Measurements from ENCODE around the gene CDH16. TPM values are rescaled to one million over a fixed set of nuclear protein-coding genes. Genes with fewer than 3 reads are reported as not detected.
"Not testable (repeated sequence)": the region's sequence is repeated elsewhere in the genome, so short reads cannot be mapped to it uniquely, and the experiment has no call there.

Gene CDH16
- total RNA-seq, 2 experiments from 2014 or later: not detected

GRCh38 chr16:66898933-66899309, 19.8 kb downstream of the CDH16 start:
- CTCF ChIA-PET: no interaction called here
- no peak overlapping the region for H3K27ac Mint-ChIP-seq
- H3K9me3 Mint-ChIP-seq: no peaks in the 10 kb centered on the region
- no peaks in the 10 kb centered on the region for H3K36me3 Mint-ChIP-seq
- POLR2A ChIA-PET: no interaction called here
- no peaks in the 10 kb centered on the region for H3K4me1 Mint-ChIP-seq (ENCODE audit: low read depth)
- no peak overlapping the region for H3K4me3 Mint-ChIP-seq
- H3K27me3 Mint-ChIP-seq: no peaks in the 10 kb centered on the region
- intact Hi-C loops (cut with micrococcal nuclease): no loop called here
- DNase-seq: no peak

GRCh38 chr16:66898207-66898606, 20.5 kb downstream of the CDH16 start:
- no peak overlapping the region for H3K27ac Mint-ChIP-seq
- no peak overlapping the region for H3K4me3 Mint-ChIP-seq
- ChIA-PET CTCF (interaction anchor here (1.2 to 3.5 kb wide), 2 partner anchors 7 to 31 kb away, joined by 4 to 14 read pairs; no protein-coding TSS in a partner anchor), POLR2A (no interaction called here)
- intact Hi-C loops (cut with micrococcal nuclease): no loop called here
- peaks cover under 1% of the 10 kb centered on the region for H3K4me1 Mint-ChIP-seq (ENCODE audit: low read depth)
- no peaks in the 10 kb centered on the region for H3K27me3 Mint-ChIP-seq
- DNase-seq: no peak
- no peaks in the 10 kb centered on the region for H3K9me3 Mint-ChIP-seq
- peaks cover under 1% of the 10 kb centered on the region for H3K36me3 Mint-ChIP-seq

DNA sequence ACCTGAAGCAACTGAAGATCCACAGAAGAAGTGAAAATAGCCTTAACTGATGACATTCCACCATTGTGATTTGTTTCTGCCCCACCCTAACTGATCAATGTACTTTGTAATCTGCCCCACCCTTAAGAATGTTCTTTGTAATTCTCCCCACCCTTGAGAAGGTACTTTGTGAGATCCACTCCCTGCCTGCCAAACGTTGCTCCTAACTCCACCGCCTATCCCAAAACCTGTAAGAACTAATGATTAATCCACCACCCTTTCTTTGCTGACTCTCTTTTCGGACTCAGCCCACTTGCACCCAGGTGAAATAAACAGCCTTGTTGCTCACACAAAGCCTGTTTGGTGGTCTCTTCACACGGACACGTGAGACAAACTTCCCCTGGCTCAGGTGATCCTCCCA, 22.0 kb downstream of the CDH16 start:
- H3K36me3 Mint-ChIP-seq; intact Hi-C loops (cut with micrococcal nuclease); DNase-seq; H3K27ac Mint-ChIP-seq; H3K4me1 Mint-ChIP-seq (ENCODE audit: low read depth); H3K9me3 Mint-ChIP-seq; H3K27me3 Mint-ChIP-seq; H3K4me3 Mint-ChIP-seq: not testable (repeated sequence)
- CTCF ChIA-PET: interaction anchor here (2.7 to 4.4 kb wide), 4 partner anchors 8 to 36 kb away, joined by 10 to 33 read pairs (median 18); partner anchors contain the start of genes CIAO2B and RRAD
- POLR2A ChIA-PET: interaction anchor here (1.2 to 1.4 kb wide), 2 partner anchors 32 to 50 kb away, joined by 3 to 5 read pairs; no protein-coding TSS in a partner anchor

GRCh38 chr16:66895999-66896398, 22.7 kb downstream of the CDH16 start:
- Mint-ChIP-seq H3K4me3 (no peak overlapping the region), H3K27me3 (no peaks in the 10 kb centered on the region), H3K4me1 (ENCODE audit: low read depth) (peaks cover 8% of the 10 kb centered on the region), H3K27ac (no peak overlapping the region), H3K36me3 (peaks cover 2% of the 10 kb centered on the region), H3K9me3 (no peaks in the 10 kb centered on the region)
- intact Hi-C loops (cut with micrococcal nuclease): loop anchor here (2.0 kb wide), 2 partner anchors 33 to 51 kb away; no protein-coding TSS in a partner anchor
- DNase-seq: no peak
- ChIA-PET CTCF (interaction anchor here (1.0 to 4.4 kb wide), 10 partner anchors 9 to 140 kb away, joined by 3 to 33 read pairs (median 10); partner anchors contain the start of genes CES3, CIAO2B, NAE1 and RRAD), POLR2A (interaction anchor here (1.2 to 1.4 kb wide), 2 partner anchors 33 to 50 kb away, joined by 3 to 5 read pairs; no protein-coding TSS in a partner anchor)

DNA sequence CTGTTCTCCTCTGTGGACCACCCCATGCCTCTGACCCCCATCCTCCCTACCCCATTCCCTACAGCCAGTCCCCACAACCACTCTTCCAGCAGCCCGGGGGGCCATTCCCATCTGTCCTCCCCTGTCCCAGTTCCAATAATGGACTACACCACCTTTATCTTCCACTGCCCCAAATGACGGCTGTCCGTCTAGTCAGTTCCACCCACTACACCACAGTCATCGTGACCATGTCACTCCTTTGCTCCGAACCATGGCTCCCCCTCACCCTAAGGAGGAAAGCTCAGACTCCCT, 23.1 kb downstream of the CDH16 start:
- Mint-ChIP-seq H3K4me1 (ENCODE audit: low read depth) (peaks cover 8% of the 10 kb centered on the region), H3K27me3 (no peaks in the 10 kb centered on the region), H3K27ac (no peak overlapping the region), H3K9me3 (no peaks in the 10 kb centered on the region), H3K4me3 (no peak overlapping the region), H3K36me3 (peaks cover 2% of the 10 kb centered on the region)
- intact Hi-C loops (cut with micrococcal nuclease): loop anchor here (2.0 kb wide), 2 partner anchors 33 to 51 kb away; no protein-coding TSS in a partner anchor
- no peak for DNase-seq
- ChIA-PET POLR2A (interaction anchor here (1.2 to 1.4 kb wide), 2 partner anchors 33 to 51 kb away, joined by 3 to 5 read pairs; no protein-coding TSS in a partner anchor), CTCF (interaction anchor here (1.0 to 4.4 kb wide), 16 partner anchors 9 to 331 kb away, joined by 3 to 33 read pairs (median 6); partner anchors contain the start of genes CES3, CIAO2B, NAE1 and RRAD)

GRCh38 chr16:66894948-66895688, 23.6 kb downstream of the CDH16 start:
- Mint-ChIP-seq H3K36me3 (peaks cover 2% of the 10 kb centered on the region), H3K9me3 (no peaks in the 10 kb centered on the region), H3K27me3 (no peaks in the 10 kb centered on the region), H3K27ac (no peak overlapping the region), H3K4me1 (ENCODE audit: low read depth) (peaks cover 8% of the 10 kb centered on the region), H3K4me3 (no peak overlapping the region)
- intact Hi-C loops (cut with micrococcal nuclease): loop anchor here (2.0 kb wide), 2 partner anchors 34 to 52 kb away; no protein-coding TSS in a partner anchor
- CTCF ChIA-PET: interaction anchor here (0.8 to 4.4 kb wide), 20 partner anchors 9 to 332 kb away, joined by 3 to 33 read pairs (median 4); partner anchors contain the start of genes CES3, CIAO2B, NAE1 and RRAD
- DNase-seq: peak; percentile 75
- POLR2A ChIA-PET: interaction anchor here (0.6 to 1.4 kb wide), 3 partner anchors 34 to 51 kb away, joined by 3 to 5 read pairs (median 4); no protein-coding TSS in a partner anchor

DNA sequence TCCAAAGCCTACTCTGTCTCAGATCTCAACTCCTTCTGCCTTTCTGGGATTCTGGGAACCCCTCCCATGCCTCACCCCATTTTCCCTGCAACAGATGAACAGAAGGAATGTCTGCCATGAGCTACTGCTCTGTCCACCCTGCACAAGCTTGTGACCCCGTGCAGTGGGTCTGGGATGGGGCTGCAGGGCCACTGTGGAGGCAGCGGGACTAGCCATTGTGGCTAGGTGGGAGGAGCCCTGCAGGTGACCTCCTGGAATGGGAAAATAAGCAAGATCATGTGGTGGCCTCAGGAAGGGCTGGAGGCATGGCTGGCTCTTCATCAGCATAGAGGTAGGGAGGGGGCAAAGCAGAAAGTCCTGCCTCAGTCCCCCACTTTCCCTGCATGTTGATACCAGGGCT, 24.6 kb downstream of the CDH16 start:
- H3K36me3 Mint-ChIP-seq: peaks cover 6% of the 10 kb centered on the region
- no peak overlapping the region for H3K4me3 Mint-ChIP-seq

DNA sequence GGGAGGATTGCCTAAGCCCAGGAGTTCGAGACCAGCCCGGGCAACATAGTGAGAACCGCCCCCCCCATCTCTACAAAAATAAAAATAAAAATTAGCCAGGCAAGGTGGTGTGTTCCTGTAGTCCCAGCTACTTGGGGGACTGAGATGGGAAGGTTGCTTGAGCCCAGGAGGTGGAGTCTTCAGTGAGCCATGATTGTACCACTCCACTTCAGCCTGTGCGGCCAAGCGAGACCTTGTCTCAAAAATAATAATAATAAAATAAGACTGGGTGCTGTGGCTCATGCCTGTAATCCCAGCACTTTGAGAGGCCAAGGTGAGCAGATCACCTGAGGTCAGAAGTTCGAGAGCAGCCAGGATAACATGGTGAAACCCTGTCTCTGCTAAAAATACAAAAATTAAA, 26.9 kb downstream of the CDH16 start:
- H3K9me3 Mint-ChIP-seq: no peaks in the 10 kb centered on the region
- intact Hi-C loops (cut with micrococcal nuclease): no loop called here
- H3K27ac Mint-ChIP-seq: no peak overlapping the region
- CTCF ChIA-PET: interaction anchor here (1.4 to 2.9 kb wide), 3 partner anchors 11 to 24 kb away, joined by 5 to 15 read pairs (median 6); partner anchors contain the start of gene PDP2
- DNase-seq: no peak
- H3K27me3 Mint-ChIP-seq: no peaks in the 10 kb centered on the region
- H3K4me3 Mint-ChIP-seq: no peak overlapping the region
- H3K4me1 Mint-ChIP-seq (ENCODE audit: low read depth): peaks cover 29% of the 10 kb centered on the region
- POLR2A ChIA-PET: interaction anchor here (0.7 kb wide), 1 partner anchor 11 kb away, joined by 3 read pairs; no protein-coding TSS in a partner anchor
- peaks cover 19% of the 10 kb centered on the region for H3K36me3 Mint-ChIP-seq

More for the DNA sequence above, 24.6 kb downstream of the CDH16 start:
- H3K4me1 Mint-ChIP-seq (ENCODE audit: low read depth): peaks cover 10% of the 10 kb centered on the region
- CTCF ChIA-PET: interaction anchor here (1.0 to 4.4 kb wide), 8 partner anchors 12 to 64 kb away, joined by 3 to 33 read pairs (median 12); partner anchors contain the start of genes NAE1, PDP2 and RRAD
- no peak overlapping the region for H3K27ac Mint-ChIP-seq
- intact Hi-C loops (cut with micrococcal nuclease): loop anchor here (2.0 kb wide), 2 partner anchors 35 to 53 kb away; no protein-coding TSS in a partner anchor
- H3K27me3 Mint-ChIP-seq: no peaks in the 10 kb centered on the region
- DNase-seq: no peak
- POLR2A ChIA-PET: interaction anchor here (0.8 kb wide), 1 partner anchor 238 kb away, joined by 3 read pairs; no protein-coding TSS in a partner anchor
- H3K9me3 Mint-ChIP-seq: no peaks in the 10 kb centered on the region

DNA sequence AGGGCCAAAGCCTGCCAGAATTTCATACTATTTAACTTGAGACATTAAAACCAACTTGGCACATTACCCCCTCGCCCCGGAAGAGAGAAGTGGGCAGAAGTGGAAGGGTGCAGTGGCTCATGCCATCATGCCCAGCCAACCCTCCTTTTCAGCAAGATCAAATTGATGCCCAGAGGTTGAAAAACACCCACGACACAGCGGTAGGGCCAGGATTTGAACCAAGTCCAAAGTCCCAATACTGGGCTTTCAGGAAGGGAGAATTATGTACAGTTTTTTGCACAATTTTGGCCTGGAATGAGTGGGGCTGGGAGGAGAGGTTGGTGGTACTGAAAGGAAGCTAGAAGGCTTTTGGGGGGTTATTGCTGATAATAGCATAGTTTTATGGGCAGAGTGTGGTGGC, 27.3 kb downstream of the CDH16 start:
- Mint-ChIP-seq H3K36me3 (peaks cover 22% of the 10 kb centered on the region), H3K27ac (no peak overlapping the region), H3K9me3 (no peaks in the 10 kb centered on the region), H3K27me3 (no peaks in the 10 kb centered on the region), H3K4me3 (no peak overlapping the region), H3K4me1 (ENCODE audit: low read depth) (peaks cover 34% of the 10 kb centered on the region)
- no peak for DNase-seq
- ChIA-PET POLR2A (no interaction called here), CTCF (interaction anchor here (0.9 to 2.9 kb wide), 3 partner anchors 10 to 24 kb away, joined by 3 to 15 read pairs (median 6); partner anchors contain the start of gene PDP2)
- intact Hi-C loops (cut with micrococcal nuclease): no loop called here

- Mint-ChIP-seq H3K4me3 (no peak overlapping the region), H3K27ac (no peak overlapping the region), H3K27me3 (no peaks in the 10 kb centered on the region), H3K9me3 (no peaks in the 10 kb centered on the region), H3K36me3 (peaks cover 23% of the 10 kb centered on the region), H3K4me1 (ENCODE audit: low read depth) (peaks cover 38% of the 10 kb centered on the region)
- intact Hi-C loops (cut with micrococcal nuclease): no loop called here
- ChIA-PET CTCF (interaction anchor here (0.6 to 2.1 kb wide), 3 partner anchors 17 to 82 kb away, joined by 3 to 6 read pairs (median 4); no protein-coding TSS in a partner anchor), POLR2A (interaction anchor here (0.6 to 0.8 kb wide), 2 partner anchors 42 to 355 kb away, joined by 3 read pairs; no protein-coding TSS in a partner anchor)
- no peak for DNase-seq
Measured at GRCh38 chr16:66890799-66891198, 27.9 kb downstream of the CDH16 start.

GRCh38 chr16:66889622-66890021, 29.1 kb downstream of the CDH16 start:
- ChIA-PET POLR2A (interaction anchor here (1.0 kb wide), 1 partner anchor 42 kb away, joined by 3 read pairs; no protein-coding TSS in a partner anchor), CTCF (interaction anchor here (0.6 kb wide), 1 partner anchor 162 kb away, joined by 3 read pairs; no protein-coding TSS in a partner anchor)
- Mint-ChIP-seq H3K36me3 (peaks cover 35% of the 10 kb centered on the region), H3K27ac (no peak overlapping the region), H3K4me1 (ENCODE audit: low read depth) (peaks cover 47% of the 10 kb centered on the region), H3K27me3 (no peaks in the 10 kb centered on the region), H3K4me3 (no peak overlapping the region), H3K9me3 (no peaks in the 10 kb centered on the region)
- DNase-seq: no peak
- intact Hi-C loops (cut with micrococcal nuclease): no loop called here
